Central memory CD8-positive, alpha-beta T cell (primary cell): ENCODE data around the gene TRIO.

ENCODE experiments used
- ATAC-seq: fragments of 150-1000 bp; cut with Tn5 transposase; replicated peaks from 2 replicates; pipeline ENCODE4 v1.10.0; 2022; ENCODE audit warnings: mild to moderate bottlenecking, moderate FRiP score, moderate number of reproducible peaks; ENCODE audit not compliant: poor library complexity, severe bottlenecking; ENCODE audit errors: extremely low read depth
- DNase-seq, 2 donors: peaks; one replicate each; pipeline ENCODE4 v3.0.0; 2021; ENCODE audit warnings: low spot score in 2 of 2
- H3K27ac Mint-ChIP-seq: one replicate; pipeline ENCODE4 v1.8.0; 2022; ENCODE audit warnings: low read depth, mild to moderate bottlenecking, moderate library complexity, mixed read lengths
- H3K27me3 Mint-ChIP-seq: one replicate; pipeline ENCODE4 v1.8.0; 2022; ENCODE audit warnings: mixed read lengths
- H3K36me3 Mint-ChIP-seq: one replicate; pipeline ENCODE4 v1.8.0; 2022; ENCODE audit warnings: mild to moderate bottlenecking, moderate library complexity, mixed read lengths; ENCODE audit not compliant: insufficient read depth
- H3K4me1 Mint-ChIP-seq: one replicate; pipeline ENCODE4 v1.8.0; 2022; ENCODE audit warnings: mixed read lengths
- H3K4me3 Mint-ChIP-seq: one replicate; pipeline ENCODE4 v1.8.0; 2022; ENCODE audit warnings: mild to moderate bottlenecking, moderate library complexity, mixed read lengths
- H3K9me3 Mint-ChIP-seq: one replicate; pipeline ENCODE4 v1.8.0; 2022; ENCODE audit warnings: mixed read lengths

TRIO gene

DNA sequence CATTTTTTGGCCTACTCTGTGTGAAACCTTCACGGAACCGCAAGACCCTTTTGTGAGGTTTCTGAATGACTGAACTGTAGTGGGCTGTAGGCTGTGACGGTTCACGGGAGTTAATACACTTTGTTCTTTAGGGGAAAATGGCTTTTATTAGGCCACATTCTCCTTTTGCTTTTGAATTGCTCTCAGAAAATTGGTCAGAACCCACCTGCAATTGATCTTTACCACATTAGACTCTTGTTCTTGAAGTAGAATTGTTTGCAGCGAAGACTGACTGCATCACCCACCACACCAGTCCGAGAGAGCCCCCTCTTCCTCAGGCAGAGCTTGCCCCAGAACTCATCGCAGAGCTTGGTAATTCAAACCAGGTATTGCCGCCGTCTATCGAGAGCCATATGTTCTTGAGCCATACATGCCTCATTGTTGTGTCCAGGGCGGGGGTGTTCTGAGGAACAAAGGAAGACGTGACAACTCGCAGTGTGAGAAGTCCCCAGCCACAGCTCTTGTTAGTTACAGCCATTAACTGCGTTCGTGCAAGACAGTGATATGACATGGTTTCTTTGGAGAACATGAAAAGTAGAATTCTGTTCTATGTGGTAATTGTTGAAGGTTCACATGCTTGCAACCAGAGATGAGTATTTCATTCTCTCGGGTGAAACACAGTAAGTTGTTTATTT is 272.0 kb downstream of the TRIO start:
- DNase-seq (peak in 1 of 2 donors; percentile 13), ATAC-seq (peak; percentile 40)
- H3K4me3 Mint-ChIP-seq = peak overlapping the region; percentile 73
- no peaks in the 10 kb centered on the region for H3K9me3 Mint-ChIP-seq
- peak overlapping the region; percentile 68 for H3K27ac Mint-ChIP-seq
- no peaks in the 10 kb centered on the region for H3K27me3 Mint-ChIP-seq
- H3K36me3 Mint-ChIP-seq = peaks cover 14% of the 10 kb centered on the region
- peaks cover 37% of the 10 kb centered on the region for H3K4me1 Mint-ChIP-seq

DNA sequence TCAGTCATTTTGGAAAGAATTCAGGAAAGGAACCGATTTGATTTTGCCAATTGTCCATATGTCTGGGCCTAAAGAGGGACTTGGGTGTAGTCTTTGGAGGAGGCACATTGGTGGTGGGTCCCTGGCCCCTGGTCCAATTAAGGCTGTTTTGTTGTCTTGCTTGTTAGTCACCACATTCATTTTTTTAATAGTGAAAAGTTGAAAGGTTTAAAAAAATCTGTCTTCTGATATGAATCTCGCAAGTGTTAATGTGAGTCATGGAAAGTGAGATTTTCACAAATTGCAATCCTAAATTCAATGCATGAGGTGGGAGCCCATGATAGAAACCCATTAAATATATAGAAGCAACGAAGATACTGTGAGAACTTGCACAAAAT is 272.5 kb downstream of the TRIO start:
- no peaks in the 10 kb centered on the region for H3K9me3 Mint-ChIP-seq
- DNase-seq (no peak), ATAC-seq (no peak)
- H3K27ac Mint-ChIP-seq = peak overlapping the region; percentile 68
- H3K27me3 Mint-ChIP-seq = no peaks in the 10 kb centered on the region
- H3K4me3 Mint-ChIP-seq = peak overlapping the region; percentile 73
- peaks cover 11% of the 10 kb centered on the region for H3K36me3 Mint-ChIP-seq
- H3K4me1 Mint-ChIP-seq = peaks cover 37% of the 10 kb centered on the region

DNA sequence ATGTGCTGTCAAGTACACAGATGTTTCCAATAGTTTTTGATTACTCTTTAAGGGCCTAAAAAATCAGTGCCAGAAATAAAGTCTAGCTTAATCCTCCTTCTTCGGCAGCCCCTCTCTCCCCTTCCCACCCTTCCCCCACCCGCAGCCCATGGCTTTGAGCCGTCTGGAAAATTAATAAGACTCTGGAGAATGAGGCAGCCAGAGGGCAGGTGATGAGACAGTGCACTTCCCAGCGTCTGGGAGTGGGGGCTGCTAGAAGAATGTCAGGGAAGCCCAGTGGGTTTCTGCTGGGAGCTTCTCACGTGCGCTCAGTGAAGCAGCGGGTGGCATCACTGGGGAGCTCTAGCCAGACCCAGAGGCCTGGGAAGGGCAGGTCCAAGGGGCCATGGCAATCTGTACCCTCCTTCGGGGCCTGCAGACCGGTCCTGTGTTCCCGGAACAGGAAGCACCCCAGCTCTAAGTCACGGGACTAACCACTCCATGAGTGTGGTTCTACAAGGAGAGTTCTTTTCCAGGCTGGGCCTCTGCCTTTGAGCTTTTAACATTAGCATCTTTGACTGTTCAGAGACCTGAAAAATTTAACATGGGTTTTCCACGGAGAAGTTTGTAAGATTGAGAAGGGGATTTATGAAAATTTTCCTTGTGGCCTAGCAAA is 273.6 kb downstream of the TRIO start:
- DNase-seq (no peak), ATAC-seq (no peak)
- no peaks in the 10 kb centered on the region for H3K9me3 Mint-ChIP-seq
- no peak overlapping the region for H3K4me3 Mint-ChIP-seq
- no peak overlapping the region for H3K27ac Mint-ChIP-seq
- peaks cover 37% of the 10 kb centered on the region for H3K4me1 Mint-ChIP-seq
- no peaks in the 10 kb centered on the region for H3K27me3 Mint-ChIP-seq
- H3K36me3 Mint-ChIP-seq = peaks cover 13% of the 10 kb centered on the region

DNA sequence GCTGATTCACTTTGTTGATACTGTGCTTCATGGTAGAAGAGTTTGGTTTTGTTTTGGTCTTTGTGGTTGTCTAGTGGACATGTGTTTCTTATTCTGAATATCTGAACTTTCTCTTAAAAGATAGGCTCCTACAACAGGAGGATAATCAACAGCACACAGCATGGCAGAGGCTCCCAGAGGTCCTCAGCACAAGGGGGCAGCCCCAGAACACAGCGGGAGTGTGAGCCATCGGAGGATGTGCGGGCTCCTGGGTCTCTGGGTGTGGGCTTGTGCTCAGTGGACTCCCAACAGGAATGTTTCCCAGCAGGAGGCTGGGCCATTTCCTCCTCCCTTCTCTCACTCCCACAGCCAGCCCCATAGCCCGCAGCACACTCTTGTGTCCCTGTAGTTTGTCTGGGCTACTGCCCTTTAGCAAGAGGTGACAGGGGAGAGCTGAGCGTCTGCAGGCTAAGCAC is 274.2 kb downstream of the TRIO start:
- no peak for DNase-seq
- peaks cover 13% of the 10 kb centered on the region for H3K36me3 Mint-ChIP-seq
- no peak overlapping the region for H3K4me3 Mint-ChIP-seq
- peaks cover 37% of the 10 kb centered on the region for H3K4me1 Mint-ChIP-seq
- no peaks in the 10 kb centered on the region for H3K9me3 Mint-ChIP-seq
- no peak overlapping the region for H3K27ac Mint-ChIP-seq
- no peaks in the 10 kb centered on the region for H3K27me3 Mint-ChIP-seq
- ATAC-seq = no peak

DNA sequence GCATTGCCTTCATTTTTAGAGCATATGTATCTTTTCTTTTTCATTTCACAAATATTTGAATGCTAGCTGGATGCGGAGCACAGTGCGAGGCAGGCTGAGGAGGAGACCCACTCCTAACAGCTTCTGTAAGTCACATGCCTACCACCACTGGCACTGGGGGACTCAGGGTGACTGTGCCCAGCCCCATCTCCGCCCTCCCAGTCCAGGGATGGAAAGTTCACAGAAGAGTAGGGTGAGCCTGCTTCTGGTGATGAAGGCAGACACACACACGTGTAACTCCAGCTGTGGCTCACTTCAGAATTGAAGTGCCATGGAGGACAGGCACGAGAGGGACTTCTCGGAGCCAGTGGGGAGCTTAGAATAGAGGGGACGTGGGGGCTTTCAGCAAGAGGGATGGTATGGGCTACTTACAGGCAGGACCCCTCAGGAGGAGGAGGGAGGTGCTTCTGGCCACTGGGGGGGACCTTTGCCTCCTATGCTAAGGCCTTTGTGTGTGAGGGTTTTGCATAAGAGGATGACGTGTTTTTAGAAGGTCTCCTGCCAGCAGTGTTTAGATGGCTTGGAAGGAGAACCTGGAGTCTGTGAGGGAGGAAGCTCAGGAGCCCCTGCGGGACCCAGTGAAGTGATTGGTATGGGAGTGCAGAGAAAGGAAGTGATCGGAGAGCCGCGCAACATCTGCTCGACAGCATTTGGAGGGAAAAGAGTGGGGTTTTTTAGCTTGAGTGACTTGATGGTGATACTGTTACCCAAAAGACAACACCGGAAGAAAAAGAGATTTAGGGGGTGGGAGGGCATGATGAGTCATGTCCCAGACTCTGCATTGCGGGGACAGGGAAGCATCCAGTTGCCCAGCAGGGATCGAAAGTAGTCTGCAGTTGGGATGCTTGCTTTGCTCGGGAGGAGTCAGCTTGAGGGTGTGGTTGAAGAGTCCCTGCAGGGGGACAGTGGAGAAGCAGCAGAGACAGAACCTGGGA is 274.9 kb downstream of the TRIO start:
- Mint-ChIP-seq H3K9me3 (no peaks in the 10 kb centered on the region), H3K27me3 (no peaks in the 10 kb centered on the region), H3K4me3 (no peak overlapping the region), H3K36me3 (peaks cover 13% of the 10 kb centered on the region), H3K4me1 (peaks cover 34% of the 10 kb centered on the region), H3K27ac (peak overlapping the region; percentile 65)
- DNase-seq (no peak), ATAC-seq (no peak)

DNA sequence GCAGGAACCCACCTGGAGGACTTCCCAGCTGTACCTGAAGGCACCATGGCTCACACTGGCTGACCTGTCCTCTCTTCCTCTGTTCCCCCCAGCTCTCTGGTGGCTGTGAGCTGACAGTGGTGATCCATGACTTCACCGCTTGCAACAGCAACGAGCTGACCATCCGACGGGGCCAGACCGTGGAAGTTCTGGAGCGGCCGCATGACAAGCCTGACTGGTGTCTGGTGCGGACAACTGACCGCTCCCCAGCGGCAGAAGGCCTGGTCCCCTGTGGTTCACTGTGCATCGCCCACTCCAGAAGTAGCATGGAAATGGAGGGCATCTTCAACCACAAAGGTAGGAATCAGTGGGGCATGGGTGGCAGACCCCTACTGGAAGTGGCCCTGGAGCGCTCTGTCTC is 276.5 kb downstream of the TRIO start:
- no peaks in the 10 kb centered on the region for H3K27me3 Mint-ChIP-seq
- H3K9me3 Mint-ChIP-seq = no peaks in the 10 kb centered on the region
- DNase-seq = no peak
- no peak overlapping the region for H3K27ac Mint-ChIP-seq
- H3K4me1 Mint-ChIP-seq = peaks cover 18% of the 10 kb centered on the region
- peaks cover 8% of the 10 kb centered on the region for H3K36me3 Mint-ChIP-seq
- H3K4me3 Mint-ChIP-seq = no peak overlapping the region
- ATAC-seq = no peak

DNA sequence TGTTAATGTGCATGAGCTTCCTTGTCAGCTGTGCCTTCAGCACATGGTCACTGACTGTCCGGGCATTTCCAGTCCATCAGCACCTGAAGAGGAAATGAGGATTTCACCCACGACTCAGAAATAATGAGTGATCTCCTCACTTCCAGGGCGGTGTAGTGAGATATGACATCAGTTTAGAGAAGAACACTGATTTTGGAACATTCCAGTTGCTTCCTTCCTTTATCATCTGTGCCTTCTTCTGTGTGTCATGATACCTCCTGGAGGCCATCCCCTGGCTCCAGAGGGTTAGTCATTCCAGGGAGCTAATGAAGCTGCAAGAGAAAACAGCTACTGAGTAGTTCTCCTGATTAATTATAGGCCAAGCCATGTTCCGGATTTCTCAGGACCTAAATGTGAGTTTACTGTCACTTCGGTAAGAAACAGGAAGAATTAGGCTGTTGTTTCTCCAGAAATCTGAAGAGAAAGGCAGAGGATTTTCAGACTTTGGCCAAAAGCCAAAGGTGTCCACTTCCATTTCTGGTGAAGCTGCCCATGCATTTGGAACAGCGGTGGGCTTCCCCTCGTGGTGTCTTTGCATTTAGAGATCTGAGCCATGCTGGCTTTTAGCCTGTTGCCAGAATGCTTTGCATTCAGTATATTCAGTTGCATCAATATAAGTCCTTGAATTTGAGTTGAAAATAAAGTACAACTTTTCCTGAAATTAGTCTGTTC is 277.1 kb downstream of the TRIO start:
- Mint-ChIP-seq H3K27ac (no peak overlapping the region), H3K4me3 (no peak overlapping the region), H3K4me1 (peaks cover 12% of the 10 kb centered on the region), H3K27me3 (no peaks in the 10 kb centered on the region), H3K36me3 (peaks cover 7% of the 10 kb centered on the region), H3K9me3 (no peaks in the 10 kb centered on the region)
- no peak for DNase-seq
- ATAC-seq = no peak

DNA sequence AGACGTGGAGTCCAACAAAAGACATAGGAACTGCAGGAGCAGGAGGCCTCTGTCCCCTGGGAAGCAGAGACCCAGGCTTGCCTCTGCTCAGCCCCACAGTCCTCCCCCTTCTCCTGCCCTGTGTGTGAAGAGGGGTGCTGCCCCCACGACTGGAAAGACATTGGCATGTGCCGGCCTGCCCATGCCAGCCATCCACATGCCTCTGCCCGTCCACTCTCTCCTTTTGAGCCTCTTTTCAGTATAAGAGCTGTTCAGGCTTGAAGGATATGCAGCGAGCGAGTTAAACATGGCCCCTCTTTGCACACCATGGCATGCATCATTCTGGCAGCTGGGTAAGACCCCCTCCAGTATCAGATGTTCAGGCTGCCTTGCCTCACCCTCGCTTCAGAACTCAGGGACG is 278.7 kb downstream of the TRIO start:
- no peak for ATAC-seq
- H3K36me3 Mint-ChIP-seq = peaks cover 7% of the 10 kb centered on the region
- no peaks in the 10 kb centered on the region for H3K9me3 Mint-ChIP-seq
- no peak overlapping the region for H3K4me3 Mint-ChIP-seq
- DNase-seq = no peak
- H3K27ac Mint-ChIP-seq = no peak overlapping the region
- H3K27me3 Mint-ChIP-seq = no peaks in the 10 kb centered on the region
- H3K4me1 Mint-ChIP-seq = peaks cover 6% of the 10 kb centered on the region

DNA sequence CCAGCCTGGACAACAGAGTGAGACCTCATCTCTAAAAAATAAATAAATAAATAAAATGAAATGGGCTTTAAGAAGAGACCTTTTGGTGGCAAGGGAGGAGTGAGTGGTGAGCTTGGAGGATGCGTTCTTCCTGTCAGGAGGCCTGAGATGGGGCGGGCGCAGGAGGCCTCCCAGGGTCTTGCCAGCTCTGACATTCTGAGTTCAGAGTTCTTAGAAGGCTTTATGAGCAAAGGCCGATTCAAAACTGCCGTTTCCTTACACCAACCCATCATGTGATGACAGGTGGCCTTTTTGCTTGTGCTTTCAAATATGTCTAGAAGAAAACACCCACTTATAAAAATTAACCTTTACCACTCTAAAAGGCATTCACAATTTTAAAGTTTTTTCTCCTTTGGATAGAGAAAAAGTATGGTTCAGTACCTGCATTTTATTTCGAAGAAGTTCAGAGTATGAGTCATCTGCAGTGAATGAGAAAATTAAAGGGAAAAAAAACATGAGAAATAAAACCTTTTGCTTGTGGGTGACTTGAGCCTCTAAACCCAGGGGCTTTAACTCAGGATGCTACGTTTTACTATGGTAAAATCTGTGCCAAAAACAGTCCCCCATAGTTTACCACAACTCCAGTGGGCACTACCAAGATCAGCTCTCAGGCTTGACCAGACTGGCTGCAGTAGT is 281.0 kb downstream of the TRIO start:
- Mint-ChIP-seq H3K27ac (no peak overlapping the region), H3K4me1 (no peaks in the 10 kb centered on the region), H3K4me3 (no peak overlapping the region), H3K9me3 (no peaks in the 10 kb centered on the region), H3K27me3 (no peaks in the 10 kb centered on the region), H3K36me3 (peaks cover 7% of the 10 kb centered on the region)
- DNase-seq (no peak), ATAC-seq (no peak)

DNA sequence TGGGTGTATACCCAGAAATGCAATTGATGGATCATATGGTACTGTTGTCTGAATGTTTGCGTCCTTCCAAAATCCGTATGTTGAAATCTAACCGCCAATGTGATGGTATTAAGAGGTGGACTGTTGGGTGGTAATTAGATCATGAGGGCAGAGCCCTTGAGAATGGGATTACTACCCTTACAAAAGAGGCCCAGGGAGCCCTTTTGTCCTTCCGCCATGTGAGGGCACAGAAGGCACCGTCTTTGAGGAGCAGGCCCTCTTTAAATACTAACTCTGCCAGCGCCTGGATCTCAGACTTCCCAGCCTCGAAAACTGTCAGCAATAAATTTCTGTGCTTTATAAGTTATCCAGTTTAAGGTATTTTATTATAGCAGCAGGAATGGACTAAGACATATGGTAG is 282.4 kb downstream of the TRIO start:
- Mint-ChIP-seq H3K4me1 (no peaks in the 10 kb centered on the region), H3K36me3 (peaks cover 5% of the 10 kb centered on the region), H3K27me3 (no peaks in the 10 kb centered on the region), H3K9me3 (no peaks in the 10 kb centered on the region), H3K27ac (no peak overlapping the region), H3K4me3 (no peak overlapping the region)
- DNase-seq (no peak), ATAC-seq (no peak)

DNA sequence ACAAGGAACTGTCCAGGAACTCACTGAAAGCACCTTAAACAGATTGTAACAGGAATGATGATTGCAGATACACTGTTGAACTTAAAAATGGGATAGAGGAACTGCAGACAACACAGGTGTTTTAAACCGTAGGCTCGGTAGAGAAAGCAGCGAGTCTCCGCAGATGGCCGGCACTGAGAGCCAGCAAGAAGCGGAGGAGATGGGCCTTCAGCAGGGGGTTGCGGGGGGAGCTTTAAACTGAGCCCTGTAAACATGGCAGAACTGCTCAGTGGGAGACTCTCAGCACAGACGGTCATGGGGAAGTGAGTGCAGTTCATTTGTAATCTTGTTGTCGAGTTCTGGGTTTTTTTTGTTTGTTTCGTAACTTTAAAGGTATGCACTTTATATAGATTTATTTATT is 283.4 kb downstream of the TRIO start:
- Mint-ChIP-seq H3K27me3 (no peaks in the 10 kb centered on the region), H3K36me3 (peaks cover 3% of the 10 kb centered on the region), H3K27ac (no peak overlapping the region), H3K9me3 (no peaks in the 10 kb centered on the region), H3K4me1 (no peaks in the 10 kb centered on the region), H3K4me3 (no peak overlapping the region)
- ATAC-seq (no peak), DNase-seq (no peak)
